Measurements from ENCODE around the gene TBX6.

TBX6 gene

DNA sequence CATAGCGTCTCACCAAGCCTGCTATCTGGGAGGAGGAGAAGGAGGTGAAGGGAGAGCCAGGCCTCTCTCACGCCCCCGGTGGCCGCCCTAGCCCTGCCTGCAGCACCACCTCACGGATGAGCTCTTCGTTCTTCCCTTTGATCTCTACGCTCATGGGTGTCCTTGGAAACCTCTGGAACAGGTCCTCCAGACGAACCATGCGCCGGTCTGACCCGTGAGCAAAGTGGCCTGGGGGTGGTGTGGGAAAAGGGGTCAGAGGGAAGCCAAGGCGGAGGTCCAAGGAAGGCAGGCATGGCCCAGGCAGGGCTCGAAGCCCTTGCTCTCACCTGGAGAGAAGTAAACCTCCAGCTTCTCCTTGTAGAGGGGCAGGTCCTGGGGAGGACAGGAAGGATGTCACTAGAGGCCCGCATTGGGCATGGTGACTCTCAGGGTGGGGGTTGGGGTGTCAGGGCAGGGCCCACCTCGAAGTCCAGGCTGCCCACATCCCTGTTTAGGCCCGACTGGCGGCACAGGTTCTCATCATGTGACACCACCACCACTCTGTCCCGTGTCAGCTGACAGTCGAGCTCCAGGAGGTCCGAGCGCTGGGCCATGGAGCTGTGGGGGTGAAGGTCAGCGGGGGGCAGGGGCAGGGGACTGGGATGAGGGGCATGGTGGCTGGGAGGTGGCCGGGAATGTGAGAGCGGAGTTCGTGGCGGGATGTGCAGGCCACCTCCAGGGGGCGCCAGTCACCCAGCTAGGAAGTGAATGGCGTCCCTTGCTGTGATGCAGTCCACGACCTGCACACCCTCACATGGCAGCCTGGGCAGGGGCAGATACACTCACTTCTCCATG lies 20.7 kb upstream of the TBX6 start:
- H3K4me1 ChIP-seq (ENCODE audit: insufficient read depth, insufficient read length): peaks cover 15% of the 10 kb centered on the region
- TF ChIP-seq YY1 (IDR thresholded peaks at IDR 0.05; ENCODE audit: insufficient read depth, insufficient read length) (no peak), SUZ12 (IDR thresholded peaks at IDR 0.05; ENCODE audit: extremely low read depth, insufficient read depth, insufficient read length) (no peak), ZNF274 (IDR thresholded peaks at IDR 0.05; ENCODE audit: low read depth, low read length) (no peak)
- no peak overlapping the region for H3K4me3 ChIP-seq (ENCODE audit: insufficient read length, low read depth)
- H3K9me3 ChIP-seq (ENCODE audit: insufficient read depth, low read length): no peaks in the 10 kb centered on the region
- H3K9ac ChIP-seq (ENCODE audit: insufficient read length, low read depth): peak overlapping the region; percentile 42
- H3K36me3 ChIP-seq (ENCODE audit: insufficient read depth, insufficient read length, low read length): peaks cover 35% of the 10 kb centered on the region
- no peaks in the 10 kb centered on the region for H3K27me3 ChIP-seq (ENCODE audit: insufficient read depth, insufficient read length)
- peak; percentile 75 for DNase-seq (ENCODE audit: low read depth, low spot score)

DNA sequence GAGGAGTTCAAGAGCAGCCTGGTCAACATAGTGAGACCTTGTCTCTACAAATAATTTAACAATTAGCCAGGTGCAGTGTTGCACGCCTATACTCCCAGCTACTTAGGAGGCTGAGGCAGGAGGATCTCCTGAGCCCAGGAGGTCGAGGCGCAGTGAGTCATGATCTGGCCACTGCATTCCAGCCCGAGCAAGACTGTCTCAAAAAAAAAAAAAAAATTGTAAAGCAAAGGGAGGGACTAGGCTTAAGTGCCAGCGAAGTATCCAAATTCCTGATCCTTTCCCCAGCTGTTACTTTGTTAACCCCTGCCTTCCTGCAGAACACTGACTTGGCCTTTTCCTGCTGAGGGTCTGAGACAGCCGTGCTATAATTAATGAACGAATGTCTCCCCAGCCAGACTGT lies 18.9 kb upstream of the TBX6 start:
- DNase-seq (ENCODE audit: low read depth, low spot score): peak; percentile 44
- Histone ChIP-seq H3K36me3 (ENCODE audit: insufficient read depth, insufficient read length, low read length) (peaks cover 21% of the 10 kb centered on the region), H3K27me3 (ENCODE audit: insufficient read depth, insufficient read length) (no peaks in the 10 kb centered on the region), H3K9me3 (ENCODE audit: insufficient read depth, low read length) (no peaks in the 10 kb centered on the region), H3K4me1 (ENCODE audit: insufficient read depth, insufficient read length) (peaks cover 15% of the 10 kb centered on the region), H3K9ac (ENCODE audit: insufficient read length, low read depth) (no peak overlapping the region), H3K4me3 (ENCODE audit: insufficient read length, low read depth) (no peak overlapping the region)
- no peak for TF ChIP-seq ZNF274 (IDR thresholded peaks at IDR 0.05; ENCODE audit: low read depth, low read length)
- no peak for TF ChIP-seq SUZ12 (IDR thresholded peaks at IDR 0.05; ENCODE audit: extremely low read depth, insufficient read depth, insufficient read length)
- no peak for TF ChIP-seq YY1 (IDR thresholded peaks at IDR 0.05; ENCODE audit: insufficient read depth, insufficient read length)

DNA sequence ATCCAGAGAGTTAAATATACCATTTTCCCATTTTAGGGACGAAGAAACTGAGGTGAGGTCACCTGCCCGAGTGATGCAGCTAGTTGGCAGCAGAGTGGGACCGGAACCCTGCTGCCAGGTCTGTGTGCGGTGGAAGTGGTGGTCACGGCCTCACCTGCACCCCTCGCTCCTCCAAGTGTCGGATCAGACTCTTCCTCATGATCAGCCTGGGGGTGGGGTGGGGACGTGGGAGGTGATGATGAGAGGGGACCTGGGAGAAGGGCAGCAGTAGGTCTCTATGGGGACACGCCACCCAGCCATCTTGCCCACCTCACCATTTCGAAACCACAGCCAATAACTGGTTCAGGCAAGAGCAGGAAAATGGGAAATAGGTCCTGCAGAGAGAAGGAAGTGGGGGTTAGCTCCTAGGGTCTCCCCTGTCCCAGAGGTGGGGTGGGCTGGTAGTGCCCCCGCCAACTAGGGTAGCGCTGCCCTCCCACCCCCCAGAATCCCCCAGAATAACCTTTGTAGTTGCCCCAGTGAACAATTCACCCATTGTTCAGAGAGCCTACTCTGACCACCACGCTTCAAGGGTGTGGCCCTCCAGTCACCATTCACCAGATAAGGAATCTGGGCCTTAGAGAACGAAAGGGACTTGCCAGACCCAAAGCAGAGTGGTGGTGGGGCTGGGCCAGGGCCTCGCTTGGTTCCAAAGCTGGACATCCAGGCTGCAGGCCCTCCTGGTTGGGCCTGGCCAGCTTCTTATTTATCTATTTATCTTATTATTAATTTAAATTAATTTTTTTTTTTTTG lies 16.5 kb upstream of the TBX6 start:
- peaks cover 28% of the 10 kb centered on the region for H3K36me3 ChIP-seq (ENCODE audit: insufficient read depth, insufficient read length, low read length)
- TF ChIP-seq ZNF274 (IDR thresholded peaks at IDR 0.05; ENCODE audit: low read depth, low read length): no peak
- TF ChIP-seq YY1 (IDR thresholded peaks at IDR 0.05; ENCODE audit: insufficient read depth, insufficient read length): no peak
- no peak for TF ChIP-seq SUZ12 (IDR thresholded peaks at IDR 0.05; ENCODE audit: extremely low read depth, insufficient read depth, insufficient read length)

DNA sequence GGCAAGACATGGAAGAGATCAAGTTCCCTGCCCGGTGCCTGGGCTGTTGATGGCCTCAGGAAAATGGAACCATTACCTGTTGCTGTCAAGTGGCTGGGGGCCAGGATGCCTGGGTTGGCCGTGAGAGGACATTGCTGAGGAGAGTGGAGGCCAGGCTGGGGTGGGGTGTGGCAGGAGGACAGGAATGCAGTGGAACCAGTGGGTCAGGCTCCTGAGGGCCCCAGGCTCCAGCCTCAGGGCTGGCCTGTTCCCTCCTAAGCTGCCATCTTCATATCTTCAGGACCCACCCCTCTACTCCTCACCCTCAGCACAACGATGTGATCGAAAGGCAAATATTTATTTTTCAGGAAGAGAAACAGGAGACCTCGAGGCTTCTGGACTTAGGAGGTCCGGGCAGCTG lies 12.8 kb upstream of the TBX6 start:
- Histone ChIP-seq H3K9me3 (ENCODE audit: insufficient read depth, low read length) (0 out of 2 replicates have a peak, but pooled peaks cover 6% of the 10 kb centered on the region), H3K27me3 (ENCODE audit: insufficient read depth, insufficient read length) (no peaks in the 10 kb centered on the region), H3K4me1 (ENCODE audit: insufficient read depth, insufficient read length) (no peaks in the 10 kb centered on the region), H3K36me3 (ENCODE audit: insufficient read depth, insufficient read length, low read length) (peaks cover 18% of the 10 kb centered on the region), H3K9ac (ENCODE audit: insufficient read length, low read depth) (no peak overlapping the region), H3K4me3 (ENCODE audit: insufficient read length, low read depth) (no peak overlapping the region)
- TF ChIP-seq YY1 (IDR thresholded peaks at IDR 0.05; ENCODE audit: insufficient read depth, insufficient read length) (no peak), ZNF274 (IDR thresholded peaks at IDR 0.05; ENCODE audit: low read depth, low read length) (no peak), SUZ12 (IDR thresholded peaks at IDR 0.05; ENCODE audit: extremely low read depth, insufficient read depth, insufficient read length) (no peak)
- no peak for DNase-seq (ENCODE audit: low read depth, low spot score)

More for the DNA sequence above, 16.5 kb upstream of the TBX6 start:
- Histone ChIP-seq H3K9me3 (ENCODE audit: insufficient read depth, low read length) (no peaks in the 10 kb centered on the region), H3K4me1 (ENCODE audit: insufficient read depth, insufficient read length) (peaks cover 15% of the 10 kb centered on the region), H3K27me3 (ENCODE audit: insufficient read depth, insufficient read length) (no peaks in the 10 kb centered on the region), H3K9ac (ENCODE audit: insufficient read length, low read depth) (no peak overlapping the region), H3K4me3 (ENCODE audit: insufficient read length, low read depth) (no peak overlapping the region)
- no peak for DNase-seq (ENCODE audit: low read depth, low spot score)

DNA sequence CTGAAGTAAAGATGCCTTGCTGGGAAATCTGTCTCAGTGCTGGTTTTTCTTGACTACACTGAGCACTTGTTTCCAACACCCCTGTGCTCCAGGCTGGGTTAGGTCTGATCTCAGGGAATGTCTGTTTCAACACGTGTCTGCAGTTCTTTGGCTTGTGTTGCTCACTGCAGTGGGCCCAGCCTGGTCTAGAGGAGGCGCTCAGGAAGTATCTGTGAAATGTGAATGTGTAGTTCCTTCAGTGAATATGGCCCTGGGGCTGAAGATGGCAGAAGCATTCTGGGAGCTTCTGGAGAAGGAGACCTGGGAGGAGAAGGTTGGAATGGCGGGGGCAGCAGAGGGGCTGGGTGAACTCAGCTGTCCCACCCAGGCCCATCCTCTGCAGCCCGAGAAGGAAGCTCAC lies 12.4 kb upstream of the TBX6 start:
- Histone ChIP-seq H3K9ac (ENCODE audit: insufficient read length, low read depth) (no peak overlapping the region), H3K4me3 (ENCODE audit: insufficient read length, low read depth) (no peak overlapping the region), H3K27me3 (ENCODE audit: insufficient read depth, insufficient read length) (no peaks in the 10 kb centered on the region), H3K36me3 (ENCODE audit: insufficient read depth, insufficient read length, low read length) (peaks cover 18% of the 10 kb centered on the region), H3K9me3 (ENCODE audit: insufficient read depth, low read length) (0 out of 2 replicates have a peak, but pooled peaks cover 8% of the 10 kb centered on the region), H3K4me1 (ENCODE audit: insufficient read depth, insufficient read length) (no peaks in the 10 kb centered on the region)
- TF ChIP-seq ZNF274 (IDR thresholded peaks at IDR 0.05; ENCODE audit: low read depth, low read length) (no peak), YY1 (IDR thresholded peaks at IDR 0.05; ENCODE audit: insufficient read depth, insufficient read length) (no peak), SUZ12 (IDR thresholded peaks at IDR 0.05; ENCODE audit: extremely low read depth, insufficient read depth, insufficient read length) (no peak)
- DNase-seq (ENCODE audit: low read depth, low spot score): no peak

DNA sequence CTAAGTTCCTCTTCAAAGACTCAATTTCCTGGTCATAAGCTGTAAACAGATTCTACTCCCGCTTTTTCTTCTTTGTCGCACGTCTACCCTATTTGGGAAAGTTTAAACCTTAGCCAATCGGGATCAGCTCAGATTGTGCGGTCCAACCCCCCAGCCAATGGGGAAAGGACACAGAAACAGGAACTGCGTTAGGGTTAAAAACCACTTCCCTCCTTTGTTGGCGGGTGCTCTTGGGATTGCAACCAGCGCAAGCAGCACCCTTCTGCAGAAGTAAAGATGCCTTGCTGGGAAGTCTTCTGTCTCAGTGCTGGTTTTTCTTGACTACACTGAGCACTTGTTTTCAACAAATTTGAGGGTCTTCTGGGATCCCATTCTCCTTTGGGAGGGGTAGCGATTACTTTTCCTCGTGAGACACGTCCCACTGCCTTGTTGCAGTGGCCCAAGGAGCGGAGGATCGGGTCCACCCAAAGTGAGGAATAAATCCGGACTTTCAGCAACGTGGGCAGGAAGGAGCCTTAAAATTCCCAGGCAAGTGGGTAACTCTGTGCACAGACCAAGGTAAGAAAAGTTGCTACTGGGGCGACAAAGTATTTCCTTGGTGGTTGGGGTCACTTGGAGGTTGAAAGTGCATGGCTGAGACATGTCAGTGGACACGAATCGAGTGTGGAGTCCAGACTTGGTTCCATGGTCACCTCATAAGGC lies 5.3 kb upstream of the TBX6 start:
- TF ChIP-seq ZNF274 (IDR thresholded peaks at IDR 0.05; ENCODE audit: low read depth, low read length) (no peak), SUZ12 (IDR thresholded peaks at IDR 0.05; ENCODE audit: extremely low read depth, insufficient read depth, insufficient read length) (no peak), YY1 (IDR thresholded peaks at IDR 0.05; ENCODE audit: insufficient read depth, insufficient read length) (no peak)
- Histone ChIP-seq H3K27me3 (ENCODE audit: insufficient read depth, insufficient read length) (no peaks in the 10 kb centered on the region), H3K36me3 (ENCODE audit: insufficient read depth, insufficient read length, low read length) (peaks cover 3% of the 10 kb centered on the region), H3K4me1 (ENCODE audit: insufficient read depth, insufficient read length) (peaks cover 17% of the 10 kb centered on the region), H3K4me3 (ENCODE audit: insufficient read length, low read depth) (peak overlapping the region; percentile 25), H3K9me3 (ENCODE audit: insufficient read depth, low read length) (peaks cover 35% of the 10 kb centered on the region), H3K9ac (ENCODE audit: insufficient read length, low read depth) (peak overlapping the region; percentile 81)
- no peak for DNase-seq (ENCODE audit: low read depth, low spot score)
